GM19372 (cell line): Measurements from ENCODE around the gene PGLYRP3.

ENCODE experiments used
- ATAC-seq: cut with Tn5 transposase; IDR thresholded peaks from one replicate; pipeline ENCODE4 v1.9.1; 2021; ENCODE audit warnings: mild to moderate bottlenecking, low read depth, moderate library complexity; ENCODE audit not compliant: unreplicated experiment

The PGLYRP3 gene, protein sequence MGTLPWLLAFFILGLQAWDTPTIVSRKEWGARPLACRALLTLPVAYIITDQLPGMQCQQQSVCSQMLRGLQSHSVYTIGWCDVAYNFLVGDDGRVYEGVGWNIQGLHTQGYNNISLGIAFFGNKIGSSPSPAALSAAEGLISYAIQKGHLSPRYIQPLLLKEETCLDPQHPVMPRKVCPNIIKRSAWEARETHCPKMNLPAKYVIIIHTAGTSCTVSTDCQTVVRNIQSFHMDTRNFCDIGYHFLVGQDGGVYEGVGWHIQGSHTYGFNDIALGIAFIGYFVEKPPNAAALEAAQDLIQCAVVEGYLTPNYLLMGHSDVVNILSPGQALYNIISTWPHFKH

DNA sequence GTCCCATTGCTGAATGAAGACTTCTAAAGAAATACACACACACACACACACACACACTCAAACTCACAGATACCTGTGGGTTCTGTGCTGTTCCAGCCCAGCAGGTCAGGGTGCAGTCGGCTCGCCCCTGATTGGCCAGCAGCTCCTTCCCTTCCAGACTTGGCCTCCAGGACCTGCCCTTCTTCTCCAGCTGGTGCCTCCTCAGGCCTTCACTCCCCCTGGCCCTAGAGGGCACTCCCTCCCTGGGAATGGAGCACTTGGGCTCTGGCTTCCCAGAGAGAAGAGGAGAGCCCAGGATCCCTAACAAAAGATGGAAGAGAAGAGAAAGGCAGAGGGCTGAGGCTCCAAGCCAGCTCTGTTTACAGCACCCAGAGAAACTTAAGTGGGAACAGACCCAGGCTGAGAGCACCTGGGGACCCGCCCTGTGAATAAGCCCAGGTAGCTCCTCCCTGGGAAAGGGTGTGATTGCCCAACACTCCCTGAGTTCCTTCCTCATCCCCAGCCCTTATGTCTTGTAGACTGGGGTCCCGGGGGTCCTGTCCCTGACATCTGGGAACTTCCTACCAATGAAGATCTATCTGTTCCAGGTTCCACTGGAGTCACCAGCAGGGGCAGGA lies at the start of gene PGLYRP3:
TSS of gene PGLYRP3 (minus strand) at position 383 of the 617 bp plus-strand sequence. CDS start 2,287 bp downstream, outside the sequence.
- no peak for ATAC-seq

- no peak for ATAC-seq
Observed at GRCh38 chr1:153362187-153362775, 49.5 kb upstream of the PGLYRP3 start.

DNA sequence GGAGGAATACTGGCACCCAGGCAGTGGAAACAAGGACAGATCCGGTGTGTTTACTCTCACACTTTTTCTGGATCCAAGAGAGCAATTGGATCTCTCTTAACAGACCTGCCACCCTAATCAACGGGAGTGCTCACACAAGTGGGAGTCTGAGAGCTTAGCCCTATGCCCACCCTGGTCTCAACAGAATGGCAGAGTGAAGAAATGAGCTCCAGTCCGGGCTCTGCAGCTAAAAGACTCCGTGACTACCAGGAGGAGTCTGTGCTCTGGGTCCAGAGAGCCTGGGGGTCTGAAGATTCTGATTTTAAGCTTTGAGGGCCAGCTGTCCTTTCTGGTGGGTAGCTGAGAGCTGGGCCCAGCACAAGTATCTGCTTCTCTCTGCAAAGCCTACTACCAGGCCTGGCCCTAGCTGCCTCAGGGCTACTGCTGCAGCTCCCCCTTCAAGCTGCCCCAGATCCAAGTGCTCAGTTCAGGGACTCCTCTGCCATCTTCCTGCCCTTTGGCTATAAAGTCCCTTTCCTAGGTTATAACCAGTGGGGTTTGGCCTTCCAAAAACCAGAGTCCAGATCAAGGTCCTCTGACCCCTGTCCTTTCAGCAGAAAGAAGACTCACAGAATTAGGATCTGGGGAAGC lies 48.8 kb upstream of the PGLYRP3 start:
- no peak for ATAC-seq

DNA sequence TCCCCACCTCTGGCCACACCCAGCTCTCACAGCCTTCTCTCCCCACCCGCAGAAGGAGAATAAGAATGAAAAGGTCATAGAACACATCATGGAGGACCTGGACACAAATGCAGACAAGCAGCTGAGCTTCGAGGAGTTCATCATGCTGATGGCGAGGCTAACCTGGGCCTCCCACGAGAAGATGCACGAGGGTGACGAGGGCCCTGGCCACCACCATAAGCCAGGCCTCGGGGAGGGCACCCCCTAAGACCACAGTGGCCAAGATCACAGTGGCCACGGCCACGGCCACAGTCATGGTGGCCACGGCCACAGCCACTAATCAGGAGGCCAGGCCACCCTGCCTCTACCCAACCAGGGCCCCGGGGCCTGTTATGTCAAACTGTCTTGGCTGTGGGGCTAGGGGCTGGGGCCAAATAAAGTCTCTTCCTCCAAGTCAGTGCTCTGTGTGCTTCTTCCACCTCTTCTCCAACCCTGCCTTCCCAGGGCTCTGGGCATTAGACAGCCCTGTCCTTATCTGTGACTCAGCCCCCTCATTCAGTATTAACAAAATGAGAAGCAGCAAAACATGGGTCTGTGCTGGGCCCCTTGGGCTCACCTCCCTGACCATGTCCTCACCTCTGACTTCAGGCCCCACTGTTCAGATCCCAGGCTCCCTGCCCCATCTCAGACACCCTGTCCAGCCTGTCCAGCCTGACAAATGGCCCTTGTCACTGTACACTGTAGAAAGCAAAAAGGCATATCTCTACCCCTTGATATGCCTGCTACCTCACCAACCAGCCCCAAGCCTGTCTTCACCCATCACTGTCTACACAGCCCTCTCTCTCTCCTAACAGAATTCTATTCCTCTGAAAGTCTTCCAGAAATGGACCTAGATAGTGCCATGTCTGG lies 48.1 kb upstream of the PGLYRP3 start:
- ATAC-seq: no peak

DNA sequence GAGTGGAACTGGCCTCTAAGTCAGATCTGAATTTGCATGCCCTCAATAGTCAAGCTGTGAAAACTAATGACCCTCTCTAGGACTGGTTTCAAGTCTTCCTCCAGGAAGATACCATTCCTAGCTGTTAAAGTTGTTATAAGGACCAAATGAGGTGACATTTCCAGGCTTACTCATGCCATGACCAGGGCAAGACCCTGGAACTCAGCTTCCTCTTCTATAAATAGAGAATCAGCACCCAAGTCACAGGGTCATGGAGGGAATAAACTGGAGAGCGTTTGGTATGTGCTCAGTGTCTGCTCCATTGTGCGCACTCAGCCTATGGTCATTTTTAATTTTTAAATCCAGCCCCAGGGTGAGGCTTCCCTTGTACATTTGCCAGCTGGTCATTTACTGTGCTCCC lies 47.4 kb upstream of the PGLYRP3 start:
- ATAC-seq: no peak

DNA sequence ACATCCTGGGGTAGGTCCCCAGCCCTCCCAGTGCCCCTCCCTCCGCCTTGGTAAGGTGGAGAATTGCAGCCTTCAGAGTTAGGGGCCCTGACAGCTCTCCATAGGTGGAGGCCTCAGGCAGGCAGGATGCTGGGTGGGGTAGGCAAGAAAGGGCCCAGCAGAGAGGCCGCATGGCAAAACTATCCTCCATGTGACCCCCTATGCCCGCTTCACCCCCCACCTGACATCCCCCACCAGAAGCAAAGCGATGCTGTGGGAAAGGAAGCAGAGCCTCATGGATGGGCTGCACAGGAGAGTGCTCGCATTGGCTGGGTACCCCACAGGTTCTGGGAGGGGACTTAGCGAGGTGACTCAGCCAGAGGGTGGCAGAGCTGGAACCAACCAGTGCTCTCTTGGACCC lies 46.5 kb upstream of the PGLYRP3 start:
- no peak for ATAC-seq

GRCh38 chr1:153358691-153358975 lies 45.9 kb upstream of the PGLYRP3 start:
- ATAC-seq: no peak

- ATAC-seq: no peak
Observed at GRCh38 chr1:153357853-153358690, 45.3 kb upstream of the PGLYRP3 start, which contains the start of gene S100A9. Gene S100A9, plus strand, starts transcription at chr1:153357854. Its CDS starts 430 bp downstream, at chr1:153358284.

- no peak for ATAC-seq
Observed at GRCh38 chr1:153357076-153357852, 44.5 kb upstream of the PGLYRP3 start.

GRCh38 chr1:153356392-153357075 lies 43.8 kb upstream of the PGLYRP3 start:
- no peak for ATAC-seq

- ATAC-seq: no peak
Observed at GRCh38 chr1:153355445-153356071, 42.8 kb upstream of the PGLYRP3 start.

DNA sequence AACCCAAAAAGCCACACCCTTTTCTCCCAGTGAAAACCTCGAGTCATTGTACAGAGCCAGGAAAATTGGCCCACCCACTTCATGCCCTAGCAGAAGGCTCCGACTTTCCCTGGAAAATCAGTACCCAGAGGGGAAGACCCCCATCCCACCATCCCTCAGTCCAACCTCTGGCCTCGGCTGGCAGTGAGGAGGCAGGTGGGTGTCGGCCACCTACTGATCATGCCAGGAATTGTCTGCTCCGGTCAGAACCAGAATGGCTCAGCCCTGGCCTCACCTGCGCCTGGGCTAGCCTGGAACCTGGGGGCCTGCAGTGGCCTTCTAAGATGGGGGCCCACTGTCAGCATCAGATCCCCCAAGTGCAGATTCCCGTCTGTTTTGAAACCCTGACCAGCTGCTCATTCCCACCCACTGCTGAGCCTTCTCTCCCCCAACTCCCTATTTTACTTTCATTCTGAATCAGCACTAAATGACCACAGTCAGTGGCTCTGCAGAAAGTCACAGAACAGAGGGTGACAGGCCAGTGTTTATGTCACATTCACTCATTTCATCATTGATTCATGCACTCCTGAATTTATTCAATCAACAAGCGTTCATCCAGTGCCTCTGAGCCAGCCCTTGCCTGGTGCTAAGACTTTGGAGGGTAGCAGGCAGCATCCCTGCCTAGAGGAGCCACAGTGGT lies 41.9 kb upstream of the PGLYRP3 start:
- ATAC-seq: no peak

GRCh38 chr1:153353226-153353947 lies 40.6 kb upstream of the PGLYRP3 start:
- no peak for ATAC-seq

DNA sequence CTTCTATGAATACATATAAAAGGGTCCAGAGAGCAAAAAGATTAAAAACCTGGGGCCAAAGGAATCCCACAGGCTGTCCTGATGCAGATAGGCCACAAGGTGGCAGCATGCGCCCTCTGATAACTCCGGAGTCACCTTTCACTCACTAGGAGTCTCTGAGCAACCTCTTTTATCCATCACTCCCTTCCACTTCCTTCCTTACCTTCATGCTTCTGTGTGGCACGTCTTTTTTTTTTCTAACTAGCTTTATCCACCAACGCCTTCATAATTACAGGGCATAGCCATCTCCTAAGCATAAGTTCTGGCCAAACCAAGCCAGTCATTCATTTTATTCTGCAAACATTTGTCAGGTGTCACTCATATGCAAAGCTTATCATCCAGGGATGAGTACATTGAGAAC lies 39.8 kb upstream of the PGLYRP3 start:
- ATAC-seq: no peak

DNA sequence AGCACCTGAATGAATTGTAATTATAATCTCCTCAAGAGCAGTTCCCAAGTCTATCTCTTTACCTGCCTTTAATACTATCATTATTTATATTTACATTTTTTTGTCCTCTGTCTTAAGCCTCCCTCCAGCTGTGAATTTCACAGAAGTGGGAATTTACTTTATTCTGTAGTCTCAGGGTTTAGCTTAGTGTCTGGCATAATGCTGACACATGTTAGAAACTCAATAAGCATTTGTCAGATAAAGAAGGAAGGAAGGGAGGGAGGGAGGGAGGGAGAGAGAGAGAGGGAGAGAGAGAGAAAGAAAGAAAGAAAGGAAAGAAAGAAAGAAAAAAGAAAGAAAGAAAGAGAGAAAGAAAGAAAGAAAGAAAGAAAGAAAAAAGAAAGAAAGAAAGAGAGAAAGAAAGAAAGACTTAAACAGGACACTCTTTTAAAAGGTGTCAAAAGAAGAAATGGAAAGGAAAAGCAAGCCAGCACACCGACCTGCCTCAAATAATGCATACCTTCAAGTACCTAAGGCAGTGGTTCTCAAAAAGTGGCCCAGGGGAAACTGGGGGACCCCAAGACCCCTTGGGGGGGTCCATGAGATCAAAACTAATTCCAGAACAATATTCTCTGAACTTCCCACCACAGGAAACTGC lies 37.7 kb upstream of the PGLYRP3 start:
- no peak for ATAC-seq
